Left renal cortex interstitium (tissue), 4 donors: ENCODE data around the gene TNFRSF14. TPM values are rescaled to one million over a fixed set of nuclear protein-coding genes. Genes with fewer than 3 reads are reported as not detected.
"Not testable (repeated sequence)": the region's sequence is repeated elsewhere in the genome, so short reads cannot be mapped to it uniquely, and the experiment has no call there.

Experiments
- DNase-seq, 4 donors: peaks; one replicate each; pipeline ENCODE4 v3.0.0-alpha.2; 2013; ENCODE audit warnings: low read depth in 4 of 4, low spot score in 2 of 4, missing footprints in 1 of 4
- polyA plus RNA-seq, 4 donors: library from polyadenylated mRNA; unstranded; fragments of 120-200 nt; gene quantifications; one replicate each; pipeline ENCODE4 v1.2.1, GENCODE V29; 2013; ENCODE audit not compliant: insufficient read length in 4 of 4

The TNFRSF14 gene
- polyA plus RNA-seq, 4 donors = 20.4 to 27.7 (median 22.5) TPM

- DNase-seq = no peak
Measured at GRCh38 chr1:2564815-2565374, 8.7 kb downstream of the TNFRSF14 start.

GRCh38 chr1:2566101-2567045 is 10.2 kb downstream of the TNFRSF14 start:
- DNase-seq = no peak

GRCh38 chr1:2567083-2567679 is 11.0 kb downstream of the TNFRSF14 start:
- DNase-seq = no peak

- DNase-seq = not testable (repeated sequence)
Measured at GRCh38 chr1:2568187-2568816, 12.1 kb downstream of the TNFRSF14 start.

- DNase-seq = no peak
Measured at GRCh38 chr1:2569060-2569459, 12.9 kb downstream of the TNFRSF14 start.

- not testable (repeated sequence) for DNase-seq
Measured at GRCh38 chr1:2569703-2570102, 13.5 kb downstream of the TNFRSF14 start.

GRCh38 chr1:2570332-2570731 is 14.2 kb downstream of the TNFRSF14 start:
- no peak for DNase-seq

- no peak for DNase-seq
Measured at GRCh38 chr1:2571348-2571747, 15.2 kb downstream of the TNFRSF14 start.

- DNase-seq = no peak
Measured at GRCh38 chr1:2573250-2573920, 17.2 kb downstream of the TNFRSF14 start.

GRCh38 chr1:2574350-2574749 is 18.2 kb downstream of the TNFRSF14 start:
- no peak for DNase-seq

- no peak for DNase-seq
Measured at GRCh38 chr1:2575801-2576663, 19.9 kb downstream of the TNFRSF14 start.

GRCh38 chr1:2577565-2578075 is 21.4 kb downstream of the TNFRSF14 start:
- not testable (repeated sequence) for DNase-seq

- no peak for DNase-seq
Measured at GRCh38 chr1:2578758-2579118, 22.6 kb downstream of the TNFRSF14 start.

- DNase-seq = no peak
Measured at GRCh38 chr1:2580691-2581090, 24.5 kb downstream of the TNFRSF14 start.

- no peak for DNase-seq
Measured at GRCh38 chr1:2582391-2582790, 26.2 kb downstream of the TNFRSF14 start.

GRCh38 chr1:2583331-2583791 is 27.2 kb downstream of the TNFRSF14 start:
- DNase-seq = no peak

- no peak for DNase-seq
Measured at GRCh38 chr1:2583871-2584351, 27.7 kb downstream of the TNFRSF14 start.

GRCh38 chr1:2584686-2585317 is 28.6 kb downstream of the TNFRSF14 start:
- DNase-seq = no peak
